PC-9 (cell line): ENCODE measurements around the gene S100A6. TPM values are rescaled to one million over a fixed set of nuclear protein-coding genes. Genes with fewer than 3 reads are reported as not detected.
"Not testable (repeated sequence)": the region's sequence is repeated elsewhere in the genome, so short reads cannot be mapped to it uniquely, and the experiment has no call there.

ENCODE experiments used
- BruUV-seq: library from RNA; stranded (reverse); fragments of 400-500 nt; replicated peaks from 2 replicates; lab custom pipeline; 2021; lab: Mats Ljungman, UMichigan
- CTCF ChIA-PET: fragments of 300-600 bp; sonication (Branson Sonifier 250); formaldehyde crosslinking; loops from one replicate; lab custom pipeline; 2022; ENCODE audit warnings: antibody characterized with exemption; lab: Charles Lee
- POLR2A ChIA-PET: fragments of 300-600 bp; sonication (Branson Sonifier 250); formaldehyde crosslinking; loops from one replicate; lab custom pipeline; 2022; ENCODE audit warnings: antibody characterized with exemption; ENCODE audit not compliant: unreplicated experiment; lab: Charles Lee
- DNase-seq, 2 experiments: peaks; one replicate each; pipeline versions ENCODE4 v3.0.0 to v3.0.0-alpha.2; 2015 to 2022; ENCODE audit warnings: mixed read lengths in 1 of 2
- H2AFZ ChIP-seq: fragments of 200-600 bp; sonication (generic); 2 replicates; pipeline ENCODE4 v1.8.1; 2017; ENCODE audit warnings: antibody characterized with exemption
- H3F3A ChIP-seq: fragments of 200-600 bp; sonication (generic); 2 replicates; pipeline ENCODE4 v1.8.1; 2017; ENCODE audit warnings: antibody characterized with exemption, mild to moderate bottlenecking, low read depth; ENCODE audit not compliant: insufficient read depth
- H3K27ac ChIP-seq: fragments of 200-600 bp; sonication (generic); 2 replicates; pipeline ENCODE4 v1.6.1; 2016; ENCODE audit warnings: mixed run types
- H3K27me3 ChIP-seq: fragments of 200-600 bp; sonication (generic); 2 replicates; pipeline ENCODE4 v1.6.1; 2016; ENCODE audit warnings: low read depth, mixed run types; ENCODE audit not compliant: insufficient read depth
- H3K36me3 ChIP-seq: fragments of 200-600 bp; sonication (generic); 2 replicates; pipeline ENCODE4 v1.6.1; 2016; ENCODE audit warnings: low read depth, mixed run types
- H3K4me1 ChIP-seq: fragments of 200-600 bp; sonication (generic); replicated peaks from 2 replicates; pipeline ENCODE4 v1.6.1; 2016; ENCODE audit warnings: mixed run types; ENCODE audit not compliant: insufficient read depth
- H3K4me2 ChIP-seq: fragments of 200-600 bp; sonication (generic); 2 replicates; pipeline ENCODE4 v1.6.1; 2017; ENCODE audit warnings: mixed run types
- H3K4me3 ChIP-seq: fragments of 200-600 bp; sonication (generic); 2 replicates; pipeline ENCODE4 v1.6.1; 2016; ENCODE audit warnings: mixed run types
- H3K79me2 ChIP-seq: fragments of 200-600 bp; sonication (generic); 2 replicates; pipeline ENCODE4 v1.6.1; 2017; ENCODE audit warnings: low read depth, mixed run types
- H3K9me2 ChIP-seq: fragments of 200-600 bp; sonication (generic); 2 replicates; pipeline ENCODE4 v1.8.1; 2017; ENCODE audit warnings: mild to moderate bottlenecking; ENCODE audit not compliant: insufficient read depth
- H3K9me3 ChIP-seq: fragments of 200-600 bp; sonication (generic); 2 replicates; pipeline ENCODE4 v1.8.1; 2016; ENCODE audit warnings: low read depth; ENCODE audit not compliant: insufficient read depth
- H4K20me1 ChIP-seq: fragments of 200-600 bp; sonication (generic); 2 replicates; pipeline ENCODE4 v1.8.1; 2017; ENCODE audit not compliant: insufficient read depth
- CTCF ChIP-seq: fragments of 200-600 bp; sonication (generic); conservative IDR thresholded peaks from 2 replicates; pipeline ENCODE4 v1.6.1; 2017; ENCODE audit warnings: mixed run types, antibody characterized with exemption, mild to moderate bottlenecking, moderate library complexity
- EZH2 ChIP-seq: fragments of 200-600 bp; sonication (generic); IDR thresholded peaks from 2 replicates; pipeline ENCODE4 v1.8.0; 2017; ENCODE audit warnings: antibody characterized with exemption, low read depth
- intact Hi-C: fragments of 100-400 bp; cut with micrococcal nuclease; formaldehyde crosslinking; loops from one replicate; pipeline ENCODE4 v1.10.0; 2022; ENCODE audit not compliant: unreplicated experiment
- total RNA-seq: library from RNA; stranded (reverse); gene quantifications from 2 replicates; pipeline ENCODE4 v1.2.3, GENCODE V29; 2021

S100A6 gene
- total RNA-seq, 1 experiment from 2014 or later: 994 TPM

GRCh38 chr1:153520818-153521476, 14.8 kb downstream of the S100A6 start:
- Histone ChIP-seq H3K4me1 (peaks cover 25% of the 10 kb centered on the region), H3F3A (peaks cover 43% of the 10 kb centered on the region), H3K9me2 (no peaks in the 10 kb centered on the region), H3K79me2 (no peaks in the 10 kb centered on the region), H3K27ac (peak overlapping the region; percentile 16; the same call in 1 of the 2 replicates), H3K27me3 (no peaks in the 10 kb centered on the region), H3K4me3 (no peak overlapping the region), H3K36me3 (no peaks in the 10 kb centered on the region), H2AFZ (no peak overlapping the region), H3K4me2 (peak overlapping the region; percentile 34), H4K20me1 (no peaks in the 10 kb centered on the region), H3K9me3 (no peaks in the 10 kb centered on the region)
- CTCF ChIA-PET: interaction anchor here (0.6 kb wide), 1 partner anchor 13 kb away, joined by 3 read pairs; no protein-coding TSS in a partner anchor
- intact Hi-C loops: no loop called here
- POLR2A ChIA-PET: interaction anchor here (0.8 kb wide), 1 partner anchor 14 kb away, joined by 3 read pairs; no protein-coding TSS in a partner anchor
- no peak for TF ChIP-seq EZH2
- TF ChIP-seq CTCF: no peak
- DNase-seq: peak in 1 of 2 experiments; percentile 59
- BruUV-seq: no TSS peak

- not testable (repeated sequence) for DNase-seq
Measured at GRCh38 chr1:153520137-153520691, 15.6 kb downstream of the S100A6 start.

GRCh38 chr1:153519242-153519641, 16.5 kb downstream of the S100A6 start:
- no TSS peak for BruUV-seq
- H3K4me2 ChIP-seq: no peak overlapping the region
- intact Hi-C loops: loop anchor here (10.0 kb wide), 1 partner anchor 266 kb away; no protein-coding TSS in a partner anchor
- CTCF ChIA-PET: interaction anchor here (0.6 kb wide), 1 partner anchor 141 kb away, joined by 6 read pairs; no protein-coding TSS in a partner anchor
- no peak overlapping the region for H3K4me3 ChIP-seq
- no peak overlapping the region for H2AFZ ChIP-seq
- no peak overlapping the region for H3K27ac ChIP-seq
- H4K20me1 ChIP-seq: no peaks in the 10 kb centered on the region
- H3F3A ChIP-seq: peaks cover 51% of the 10 kb centered on the region
- POLR2A ChIA-PET: no interaction called here
- H3K79me2 ChIP-seq: no peaks in the 10 kb centered on the region
- no peaks in the 10 kb centered on the region for H3K9me2 ChIP-seq
- no peaks in the 10 kb centered on the region for H3K36me3 ChIP-seq
- H3K4me1 ChIP-seq: peaks cover 41% of the 10 kb centered on the region
- TF ChIP-seq CTCF (no peak), EZH2 (no peak)
- no peaks in the 10 kb centered on the region for H3K9me3 ChIP-seq
- no peak for DNase-seq
- H3K27me3 ChIP-seq: no peaks in the 10 kb centered on the region

More at GRCh38 chr1:153520137-153520691, 15.6 kb downstream of the S100A6 start:
- H3K4me3 ChIP-seq, H3K79me2 ChIP-seq, H3K36me3 ChIP-seq, H4K20me1 ChIP-seq, H3K9me3 ChIP-seq, H3K9me2 ChIP-seq, H3K27me3 ChIP-seq, BruUV-seq, CTCF ChIA-PET, intact Hi-C loops, H3K27ac ChIP-seq, H2AFZ ChIP-seq: not testable (repeated sequence)
- H3K4me1 ChIP-seq: peaks cover 31% of the 10 kb centered on the region
- POLR2A ChIA-PET: interaction anchor here (0.6 kb wide), 2 partner anchors 15 to 46 kb away, joined by 4 to 17 read pairs; no protein-coding TSS in a partner anchor
- peaks cover 41% of the 10 kb centered on the region for H3F3A ChIP-seq
- H3K4me2 ChIP-seq: peak overlapping the region; percentile 34; the same call in 1 of the 2 replicates
